Measurements from ENCODE around the gene TMEM131.

TMEM131 gene

GRCh38 chr2:98016908-98017670 lies 21.3 kb upstream of the TMEM131 start:
- DNase-seq, result no peak

- DNase-seq, result no peak
Observed at GRCh38 chr2:98015671-98016070, 19.9 kb upstream of the TMEM131 start.

- DNase-seq, result no peak
Observed at GRCh38 chr2:98014379-98014778, 18.6 kb upstream of the TMEM131 start.

GRCh38 chr2:98013407-98014042 lies 17.8 kb upstream of the TMEM131 start:
- no peak for DNase-seq

GRCh38 chr2:98012561-98012991 lies 16.8 kb upstream of the TMEM131 start:
- no peak for DNase-seq

GRCh38 chr2:98009887-98010760 lies 14.4 kb upstream of the TMEM131 start:
- DNase-seq, result no peak

GRCh38 chr2:98008415-98008814 lies 12.7 kb upstream of the TMEM131 start:
- DNase-seq, result no peak

GRCh38 chr2:98006378-98006777 lies 10.6 kb upstream of the TMEM131 start:
- DNase-seq, result no peak

DNA sequence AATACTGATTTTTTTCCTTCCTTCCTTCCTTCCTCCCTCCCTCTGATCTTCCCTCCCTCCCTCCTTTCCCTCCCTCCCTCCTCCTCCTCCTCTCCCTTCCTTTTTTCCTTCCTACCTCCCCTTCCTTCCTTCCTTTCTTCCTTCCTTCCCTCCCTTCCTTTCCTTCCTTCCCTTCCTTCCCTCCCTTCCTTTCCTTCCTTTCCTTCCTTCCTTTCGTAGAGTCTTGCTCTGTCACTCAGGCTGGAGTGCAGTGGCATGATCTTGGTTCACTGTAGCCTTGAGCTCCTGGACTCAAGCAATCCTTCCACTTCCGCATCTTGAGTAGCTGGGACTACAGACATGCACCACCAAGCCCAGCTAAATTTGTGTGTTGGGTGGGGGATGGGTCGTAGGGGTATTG lies 8.9 kb upstream of the TMEM131 start:
- no peak for DNase-seq

DNA sequence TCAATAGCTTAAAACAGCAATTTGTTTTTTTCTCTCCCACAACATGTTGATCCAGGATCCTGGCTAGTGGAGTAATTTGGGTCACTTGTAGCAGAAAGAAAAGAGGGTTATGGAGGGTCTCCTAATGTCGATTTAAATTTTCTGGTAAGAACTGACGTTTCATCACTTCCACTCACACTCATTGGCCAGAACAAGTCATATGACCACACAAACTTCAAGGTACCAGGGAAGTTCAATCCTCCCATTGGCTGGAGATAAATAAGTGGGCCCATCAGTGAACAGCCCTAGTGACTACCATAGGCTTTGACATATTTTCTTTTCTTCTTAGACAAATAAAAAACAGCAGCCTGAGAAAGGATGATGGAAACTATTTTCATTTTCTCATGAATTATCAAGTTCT lies 8.3 kb upstream of the TMEM131 start:
- DNase-seq, result no peak

GRCh38 chr2:97999536-97999935 lies 3.8 kb upstream of the TMEM131 start:
- no peak for DNase-seq

GRCh38 chr2:97998431-97999005 lies 2.8 kb upstream of the TMEM131 start:
- peak; percentile 46 for DNase-seq

GRCh38 chr2:97997784-97998392 lies 2.1 kb upstream of the TMEM131 start:
- peak; percentile 75 for DNase-seq

GRCh38 chr2:97996679-97997078 lies 931 bp upstream of the TMEM131 start:
- no peak for DNase-seq

DNA sequence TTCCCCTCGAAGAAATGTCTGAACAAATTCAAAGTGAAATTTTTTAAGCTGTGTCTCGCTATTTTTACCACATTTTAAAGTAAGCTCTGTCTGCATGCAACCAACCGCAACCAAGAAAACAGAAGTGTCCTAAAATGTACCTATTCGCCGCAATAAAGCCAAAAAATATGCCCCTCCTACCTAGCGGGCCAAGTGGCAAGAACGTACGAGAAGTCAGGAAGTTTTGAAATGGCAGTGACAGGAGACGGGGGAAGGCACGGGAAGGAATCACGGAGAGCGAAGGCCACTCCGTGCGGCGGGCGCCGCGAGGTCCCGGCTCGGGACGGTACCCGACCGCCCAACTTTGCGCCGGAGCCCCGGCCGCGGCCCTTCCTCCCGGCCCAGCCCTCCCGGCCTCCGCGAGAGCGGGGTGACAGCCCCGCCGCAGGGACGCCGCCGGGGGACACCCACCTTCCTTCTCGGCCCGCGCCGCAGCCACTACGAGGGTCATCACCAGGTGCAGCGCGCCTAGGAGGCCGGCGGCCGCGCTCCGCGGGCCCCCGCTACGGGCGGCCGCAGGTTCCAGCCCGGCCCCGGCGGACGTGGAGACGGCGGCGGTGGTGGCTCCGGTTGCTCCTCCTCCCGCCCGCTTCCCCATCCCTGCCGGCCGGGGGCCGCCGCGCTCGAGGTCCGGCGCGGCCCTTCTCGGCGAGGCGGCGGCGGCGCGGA lies 568 bp downstream of the TMEM131 start:
- no peak for DNase-seq

GRCh38 chr2:97994476-97994875 lies 1.3 kb downstream of the TMEM131 start:
- DNase-seq, result no peak

DNA sequence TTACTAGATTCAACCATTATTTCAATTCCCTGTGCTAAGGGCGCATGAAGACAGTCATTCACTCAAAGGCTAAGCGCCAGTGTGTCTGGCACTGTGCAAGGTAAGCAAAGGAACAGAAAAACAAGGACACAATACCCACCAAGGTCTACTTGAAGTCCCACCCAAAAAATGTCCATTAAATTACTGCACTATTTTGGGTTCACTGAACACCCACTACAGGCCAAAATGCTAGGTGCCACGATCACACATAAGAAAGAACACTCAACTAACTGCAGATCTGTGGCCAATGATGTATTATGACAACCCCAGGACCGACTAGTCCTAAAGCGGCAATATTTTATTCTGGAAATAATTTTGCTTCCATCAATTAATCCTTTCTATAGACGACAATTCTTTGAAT lies 1.8 kb downstream of the TMEM131 start:
- DNase-seq, result no peak

DNA sequence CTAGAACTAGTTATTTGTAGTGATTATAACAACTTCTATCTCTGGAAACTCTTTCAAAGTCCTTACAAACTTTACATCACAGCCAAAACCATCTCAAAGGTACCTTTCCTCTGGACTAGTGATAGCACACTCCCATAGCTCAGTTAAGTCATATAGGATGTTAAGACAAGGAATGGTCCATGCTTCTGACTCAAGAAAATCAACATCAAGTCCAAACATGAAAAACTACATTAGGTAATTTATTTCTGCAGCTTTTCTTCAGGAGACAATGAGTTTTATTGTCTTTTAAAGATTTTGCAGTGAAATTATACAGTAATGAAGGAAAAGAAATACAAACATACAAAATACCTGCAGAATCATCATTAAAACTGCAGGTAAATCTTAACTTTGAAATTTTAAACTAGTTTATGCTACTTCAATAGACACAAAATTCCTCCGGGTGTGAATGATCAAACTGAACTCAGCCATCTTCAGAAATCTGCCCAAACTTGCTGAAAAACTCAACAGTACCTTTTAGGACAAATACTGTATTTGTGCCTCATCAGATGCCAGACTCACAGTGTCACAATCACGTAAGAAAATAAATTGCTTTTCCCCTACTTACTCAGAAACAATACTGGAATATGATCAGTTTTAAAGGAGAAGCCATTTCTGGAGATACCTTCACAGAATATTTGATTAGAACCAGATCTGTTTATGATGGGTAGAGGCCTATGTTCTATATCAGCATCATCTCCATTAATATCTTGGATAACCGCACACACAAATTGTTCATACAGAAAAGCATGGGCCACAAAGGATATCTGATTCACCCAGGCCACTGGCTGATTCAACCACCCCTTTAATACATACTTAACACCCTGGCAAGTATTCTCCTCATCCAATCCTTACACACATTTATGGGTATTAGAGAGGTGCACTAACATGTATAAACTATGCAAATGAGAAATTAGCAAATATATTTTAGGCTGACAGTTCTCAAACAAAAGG lies 2.6 kb downstream of the TMEM131 start:
- DNase-seq, result no peak

- DNase-seq, result no peak
Observed at GRCh38 chr2:97991081-97991856, 4.5 kb downstream of the TMEM131 start.

DNA sequence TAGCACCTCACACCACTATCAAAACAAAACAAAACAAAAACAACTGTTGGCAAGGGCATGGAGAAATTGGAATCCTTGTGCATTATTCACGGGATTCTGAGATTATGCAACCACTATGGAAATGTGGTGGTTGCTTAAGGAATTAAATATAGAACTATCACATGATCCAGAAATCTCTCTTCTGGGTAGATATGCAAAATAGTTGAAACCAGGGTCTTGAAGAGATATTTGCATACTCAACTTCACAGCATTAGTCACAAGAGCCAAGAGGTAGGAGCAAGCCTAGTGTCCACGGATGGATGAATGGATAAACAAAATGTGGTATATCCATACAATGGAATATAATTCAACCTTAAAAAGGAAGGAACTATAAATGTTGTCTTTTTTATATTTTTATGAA lies 7.0 kb downstream of the TMEM131 start:
- no peak for DNase-seq

Data from NCI-H2029 treated with DMSO at 0.1 percent for 48 hours (cell line).